DMS 273 (cell line): ENCODE measurements around the gene TYW1B.
"Not testable (repeated sequence)": the region's sequence is repeated elsewhere in the genome, so short reads cannot be mapped to it uniquely, and the experiment has no call there.

ENCODE experiments used
- DNase-seq: peaks from one replicate; lab custom pipeline; 2025; ENCODE audit not compliant: unreplicated experiment; lab: John Stamatoyannopoulos, UW

The TYW1B gene

GRCh38 chr7:72760602-72761001 lies 67.4 kb downstream of the TYW1B start:
- no peak for DNase-seq

DNA sequence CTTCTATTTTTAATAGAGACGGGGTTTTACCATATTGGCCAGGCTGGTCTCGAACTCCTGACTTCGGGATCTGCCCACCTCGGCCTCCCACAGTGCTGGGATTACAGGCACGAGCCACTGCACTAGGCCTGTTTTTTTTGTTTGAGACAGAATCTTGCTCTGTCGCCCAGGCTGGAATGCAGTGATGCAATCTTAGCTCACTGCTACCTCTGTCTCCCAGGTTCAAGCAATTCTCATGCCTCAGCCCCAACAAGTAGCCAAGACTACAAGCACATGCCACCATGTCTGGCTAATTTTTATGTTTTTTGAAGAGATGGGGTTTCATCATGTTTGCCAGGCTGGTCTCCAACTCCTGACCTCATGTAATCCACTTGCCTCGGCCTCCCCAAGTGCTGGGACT lies 73.7 kb downstream of the TYW1B start:
- DNase-seq: no peak

DNA sequence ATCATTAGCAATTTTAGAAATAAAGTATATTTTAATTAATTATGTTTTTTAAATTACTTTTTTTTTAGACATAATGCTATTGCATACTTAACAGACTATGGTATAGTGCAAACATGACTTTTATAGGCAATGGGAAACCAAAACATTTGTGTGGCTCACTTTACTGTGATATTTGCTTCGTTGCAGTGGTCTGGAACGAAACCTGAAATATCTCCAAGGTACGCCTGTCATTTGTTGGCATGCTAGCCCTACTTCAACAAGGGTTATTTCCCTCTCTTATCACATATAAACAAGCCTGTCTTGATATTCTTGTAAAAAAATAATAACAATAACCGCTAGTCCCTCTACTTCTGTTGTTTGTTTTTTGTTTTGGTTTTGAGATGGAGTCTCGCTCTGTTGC lies 74.2 kb downstream of the TYW1B start:
- DNase-seq: no peak

- DNase-seq: not testable (repeated sequence)
Measured at GRCh38 chr7:72753229-72753628, 74.8 kb downstream of the TYW1B start.

GRCh38 chr7:72751978-72752377 lies 76.0 kb downstream of the TYW1B start:
- DNase-seq: peak; percentile 58

DNA sequence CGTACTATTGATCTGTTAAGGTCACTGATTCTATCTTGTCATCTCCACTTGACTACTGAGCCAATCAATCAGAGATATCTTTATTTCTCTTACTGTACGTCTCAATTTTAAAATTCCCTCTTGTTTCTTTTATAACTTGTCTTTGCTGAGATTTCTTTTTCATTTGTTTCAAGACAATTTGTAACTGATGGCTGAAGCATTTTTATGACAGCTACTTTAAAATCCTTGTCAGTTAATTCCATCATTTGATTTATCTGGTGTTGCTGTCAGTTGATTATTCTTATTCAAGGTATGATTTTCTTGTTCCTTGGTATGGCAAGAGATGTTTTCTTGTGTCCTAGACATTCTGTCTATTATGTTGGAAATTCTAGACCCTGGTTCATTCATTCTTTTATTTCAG lies 76.6 kb downstream of the TYW1B start:
- DNase-seq: no peak

DNA sequence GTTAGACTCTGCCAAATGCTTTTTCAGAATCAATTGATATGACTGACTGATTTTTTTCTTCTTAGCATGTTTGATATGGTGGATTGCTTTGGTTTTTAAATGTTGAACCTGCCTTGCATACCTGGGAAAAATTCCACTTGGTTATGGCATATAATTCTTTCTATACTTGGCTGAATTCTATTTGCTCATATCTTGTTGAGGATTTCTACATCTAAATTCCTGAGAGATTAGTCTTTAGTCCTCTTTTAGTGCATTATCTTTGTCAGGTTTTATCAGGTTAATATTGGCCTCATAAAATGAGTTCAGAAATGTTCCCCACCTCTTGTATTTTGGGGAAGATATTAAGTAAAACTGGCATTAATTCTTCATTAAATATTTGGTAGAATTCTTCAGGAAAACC lies 79.4 kb downstream of the TYW1B start:
- DNase-seq: not testable (repeated sequence)

DNA sequence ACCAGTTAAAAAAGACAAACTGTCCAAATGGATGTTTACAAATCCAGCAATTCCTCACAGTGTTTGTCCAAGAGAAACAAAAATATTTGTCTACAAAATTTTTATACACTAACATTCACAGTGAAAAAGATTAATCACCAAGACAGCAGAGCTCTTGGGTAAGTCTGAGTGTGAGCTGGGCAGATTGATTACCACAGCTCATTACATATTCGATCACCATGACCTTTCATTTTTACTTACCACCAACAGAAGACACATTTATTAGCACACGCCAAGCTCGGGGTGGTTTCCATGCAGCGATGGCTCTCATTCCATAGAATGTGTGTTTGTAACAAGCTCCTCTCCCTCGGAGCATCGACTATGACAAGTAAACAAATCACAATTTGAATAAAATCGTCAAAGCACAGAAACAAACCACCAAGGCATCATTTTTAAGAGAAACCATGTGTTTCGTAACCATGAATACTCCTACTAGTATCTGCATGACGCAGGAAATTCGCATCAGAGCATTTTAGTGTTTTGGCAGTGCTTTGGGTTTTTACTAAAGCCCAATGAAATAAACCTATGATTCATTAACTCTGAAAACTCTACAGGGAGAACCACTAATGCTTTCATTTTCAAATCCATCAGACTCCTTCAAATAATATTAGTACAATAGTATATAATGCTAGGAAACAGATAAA lies 83.6 kb downstream of the TYW1B start:
- not testable (repeated sequence) for DNase-seq

GRCh38 chr7:72743801-72744200 lies 84.2 kb downstream of the TYW1B start:
- not testable (repeated sequence) for DNase-seq

DNA sequence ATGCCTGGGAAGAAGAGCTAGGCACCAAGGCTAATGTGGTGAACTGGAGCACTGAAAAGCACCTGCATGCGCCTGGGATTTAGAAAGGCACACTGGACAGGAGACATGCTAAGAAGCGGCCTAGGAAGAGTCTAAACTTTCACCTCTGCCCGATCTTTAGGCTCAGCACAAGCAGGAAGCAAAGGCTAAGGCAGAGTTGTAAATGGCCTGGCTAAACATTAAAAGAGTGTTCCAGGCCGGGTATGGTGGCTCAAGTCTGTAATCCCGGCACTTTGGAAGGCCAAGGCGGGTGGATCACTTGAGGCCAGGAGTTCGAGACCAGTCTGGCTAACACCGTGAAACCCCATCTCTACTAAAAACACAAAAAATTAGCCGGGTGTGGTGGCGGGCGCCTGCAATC lies 88.3 kb downstream of the TYW1B start:
- not testable (repeated sequence) for DNase-seq

DNA sequence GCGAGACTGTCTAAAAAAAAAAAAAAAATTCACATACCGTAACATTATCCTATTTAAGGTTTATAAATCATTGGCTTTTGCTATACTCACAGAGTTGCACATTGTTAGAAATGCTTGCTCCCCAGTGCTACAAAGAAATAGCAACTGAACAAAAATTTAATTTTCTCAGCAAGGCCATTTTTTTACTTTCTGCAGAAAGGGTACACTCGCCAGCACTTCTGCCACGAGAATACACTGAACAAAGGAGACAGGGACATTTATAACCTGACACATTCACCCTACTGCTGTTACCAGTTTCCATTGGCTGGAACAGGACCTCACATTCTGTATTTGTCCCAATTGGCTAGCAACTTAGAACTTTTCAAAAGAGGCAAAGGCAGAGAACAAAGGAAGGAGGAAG lies 92.1 kb downstream of the TYW1B start:
- not testable (repeated sequence) for DNase-seq

GRCh38 chr7:72730815-72731214 lies 97.2 kb downstream of the TYW1B start:
- DNase-seq: not testable (repeated sequence)

DNA sequence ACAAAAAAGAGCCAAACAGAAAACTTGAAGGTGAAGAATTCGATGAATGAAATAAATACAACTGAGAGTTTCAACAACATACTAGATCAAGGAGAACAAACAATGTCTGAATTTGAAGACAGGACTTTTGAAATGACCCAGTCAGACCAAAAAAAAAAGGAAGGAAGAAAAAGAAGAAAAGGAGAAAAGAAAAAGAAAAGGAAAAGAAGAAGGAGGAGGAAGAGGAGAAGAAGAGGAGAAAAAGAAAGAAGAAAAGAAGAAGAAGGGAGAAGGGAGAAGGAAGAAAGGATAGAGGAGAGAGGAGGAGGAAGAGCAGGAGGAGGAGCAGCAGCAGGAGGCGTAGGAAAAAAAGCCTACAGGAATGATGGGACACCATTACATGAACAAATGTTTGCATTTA lies 97.6 kb downstream of the TYW1B start:
- DNase-seq: not testable (repeated sequence)

- not testable (repeated sequence) for DNase-seq
Measured at GRCh38 chr7:72729130-72729529, 98.9 kb downstream of the TYW1B start.

GRCh38 chr7:72722694-72723093 lies 105.3 kb downstream of the TYW1B start:
- not testable (repeated sequence) for DNase-seq

- DNase-seq: not testable (repeated sequence)
Measured at GRCh38 chr7:72720890-72721289, 107.1 kb downstream of the TYW1B start.

DNA sequence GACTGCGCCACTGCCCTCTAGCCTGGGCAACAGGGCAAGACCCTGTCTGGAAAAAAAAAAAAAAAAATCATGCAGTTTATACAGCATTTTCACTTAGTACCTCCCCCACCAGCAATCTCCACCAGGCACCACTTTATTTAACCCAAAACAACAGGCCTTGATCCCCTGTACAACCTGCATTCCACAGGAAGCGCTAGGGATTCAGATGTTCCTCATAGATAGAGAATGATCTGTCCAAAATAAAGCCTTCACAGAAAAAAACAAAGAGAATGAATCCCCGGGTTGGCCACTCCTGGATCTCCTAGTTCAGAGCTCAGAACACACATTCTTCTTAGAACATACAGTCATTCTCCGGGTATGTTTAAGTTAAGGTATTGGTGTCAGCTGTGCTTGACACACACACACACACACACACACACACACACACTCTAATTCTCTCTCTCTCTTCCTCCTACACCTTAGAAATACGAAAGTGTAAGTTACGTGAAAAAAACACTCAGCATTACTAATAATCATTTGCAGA lies 110.7 kb downstream of the TYW1B start:
- not testable (repeated sequence) for DNase-seq

GRCh38 chr7:72711927-72712326 lies 116.1 kb downstream of the TYW1B start:
- not testable (repeated sequence) for DNase-seq

DNA sequence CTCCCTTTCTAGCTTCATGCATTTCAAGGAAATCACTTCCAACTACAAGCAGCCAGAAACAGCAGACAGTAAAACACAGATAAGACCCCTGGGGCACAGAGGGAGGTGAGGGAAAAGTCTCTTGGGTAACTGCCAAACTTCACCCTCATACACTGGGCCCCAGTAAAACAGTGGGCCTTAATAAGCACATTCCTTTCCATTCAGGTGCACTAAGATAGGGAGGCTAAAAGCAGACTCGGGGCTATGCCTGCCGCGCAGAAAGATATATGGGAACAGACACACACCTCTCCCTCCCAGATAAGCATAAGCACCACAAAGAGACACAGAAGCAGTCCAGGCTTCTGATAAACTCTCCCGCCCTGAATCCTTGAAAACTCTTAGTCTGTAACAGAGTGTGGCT lies 117.0 kb downstream of the TYW1B start:
- DNase-seq: no peak

GRCh38 chr7:72709909-72710308 lies 118.1 kb downstream of the TYW1B start:
- no peak for DNase-seq

GRCh38 chr7:72708371-72709050 lies 119.5 kb downstream of the TYW1B start:
- not testable (repeated sequence) for DNase-seq

GRCh38 chr7:72706521-72706920 lies 121.5 kb downstream of the TYW1B start:
- DNase-seq: no peak
